Measurements from ENCODE around the gene PARG.
"Not testable (repeated sequence)": the region's sequence is repeated elsewhere in the genome, so short reads cannot be mapped to it uniquely, and the experiment has no call there.

PARG gene

DNA sequence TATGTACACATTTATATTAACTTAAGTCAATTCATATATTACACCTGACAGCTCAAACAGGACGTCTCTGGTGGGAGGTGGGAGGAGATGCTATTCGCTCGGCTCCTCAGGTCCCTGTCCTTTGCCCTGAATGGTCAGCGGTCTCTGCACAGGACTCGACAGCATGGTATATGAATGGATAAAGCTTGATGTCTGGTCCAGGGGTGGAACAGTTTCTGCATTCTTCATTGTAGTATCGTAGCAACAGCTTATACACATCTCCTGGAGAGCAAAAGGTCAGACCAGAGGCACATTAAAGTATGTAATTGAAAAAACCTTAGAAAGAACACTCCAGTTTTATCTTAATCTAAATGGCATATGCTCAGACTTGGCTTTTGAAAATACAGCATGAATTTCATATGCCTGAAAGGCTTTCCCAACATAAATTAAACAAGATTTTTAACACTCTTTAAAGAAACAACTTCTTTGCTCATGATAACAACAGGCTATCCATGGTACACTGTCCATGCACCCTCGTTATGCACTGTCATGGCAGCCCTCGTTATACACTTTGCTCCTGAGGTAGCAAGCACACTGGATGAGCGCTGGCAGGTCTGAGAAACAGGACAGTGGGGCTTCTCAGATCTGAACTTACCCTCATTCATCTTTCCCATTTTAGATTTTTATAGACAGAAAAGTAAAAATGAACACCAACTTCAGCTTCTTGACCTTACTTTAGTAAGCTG, 122.4 kb downstream of the PARG start:
- no peak for DNase-seq

DNA sequence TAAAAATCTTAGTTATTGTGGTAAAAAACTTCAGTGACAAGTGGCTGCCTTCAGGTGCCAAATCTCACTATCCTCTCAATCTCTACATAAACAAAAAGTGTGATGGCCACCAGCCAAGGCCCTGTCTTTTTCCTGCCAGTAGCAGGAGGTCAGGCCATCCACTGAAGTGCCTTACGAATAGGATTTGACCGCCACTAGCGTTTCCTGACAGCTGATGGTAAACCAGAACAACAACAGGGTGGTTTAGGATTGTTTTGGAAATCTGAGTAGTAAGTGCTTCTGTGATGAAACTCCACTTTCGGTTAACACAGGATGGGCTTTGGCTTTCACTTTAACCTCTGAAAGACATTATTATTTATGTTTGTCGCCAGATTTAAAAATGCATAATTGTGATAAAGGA, 124.0 kb downstream of the PARG start:
- no peak for DNase-seq

DNA sequence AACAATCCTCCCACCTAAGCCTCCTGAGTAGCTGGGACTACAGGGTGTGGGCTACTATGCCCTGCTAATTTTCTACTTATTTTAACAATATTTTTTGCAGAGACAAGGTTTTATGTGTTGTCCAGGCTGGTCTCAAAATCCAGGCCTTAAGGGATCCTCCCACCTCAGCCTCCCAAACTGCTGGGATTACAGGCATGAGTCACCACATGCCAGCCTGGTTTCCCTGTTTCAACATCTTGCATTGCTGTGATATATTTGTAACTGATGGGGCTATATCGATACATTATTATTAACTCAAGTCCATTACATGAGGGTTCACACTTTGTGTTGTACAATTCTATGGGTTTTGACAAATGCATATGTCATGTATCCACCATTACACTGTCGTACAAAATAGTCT, 137.8 kb downstream of the PARG start:
- no peak for DNase-seq

DNA sequence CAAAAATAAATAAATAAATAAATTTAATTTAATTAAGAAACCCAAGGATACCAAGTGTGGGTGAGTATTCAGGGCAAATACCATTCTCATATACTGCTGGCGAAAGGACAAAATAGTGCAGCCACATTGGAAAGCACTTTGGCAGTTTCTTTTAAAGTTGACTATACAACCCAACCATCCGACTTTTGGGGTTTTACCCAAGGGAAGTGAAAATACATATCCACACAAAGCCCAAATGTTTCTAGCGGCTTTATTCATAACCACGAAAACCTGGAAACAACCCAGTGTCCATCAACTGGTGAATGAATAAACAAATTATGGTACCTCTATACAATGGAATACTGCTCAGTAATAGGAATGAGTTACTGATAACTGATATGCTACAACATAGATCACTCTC, 143.6 kb downstream of the PARG start:
- no peak for DNase-seq

DNA sequence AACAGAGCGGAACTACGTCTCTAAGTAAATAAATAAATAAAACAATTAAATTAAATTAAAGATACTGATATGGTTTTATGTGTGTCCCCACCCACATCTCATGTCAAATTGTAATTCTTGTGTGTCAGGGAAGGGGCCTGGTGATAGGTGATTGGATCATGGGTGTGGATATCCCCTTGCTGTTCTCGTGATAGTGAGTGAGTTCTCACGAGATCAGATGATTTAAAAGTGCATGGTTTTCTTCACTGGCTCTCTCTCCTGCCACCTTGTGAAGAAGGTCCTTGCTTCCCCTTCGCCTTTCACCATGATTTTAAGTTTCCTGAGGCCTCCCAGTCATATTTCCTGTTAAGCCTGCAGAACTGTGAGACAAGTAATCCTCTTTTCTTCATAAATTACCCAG, 150.7 kb downstream of the PARG start:
- DNase-seq: no peak

DNA sequence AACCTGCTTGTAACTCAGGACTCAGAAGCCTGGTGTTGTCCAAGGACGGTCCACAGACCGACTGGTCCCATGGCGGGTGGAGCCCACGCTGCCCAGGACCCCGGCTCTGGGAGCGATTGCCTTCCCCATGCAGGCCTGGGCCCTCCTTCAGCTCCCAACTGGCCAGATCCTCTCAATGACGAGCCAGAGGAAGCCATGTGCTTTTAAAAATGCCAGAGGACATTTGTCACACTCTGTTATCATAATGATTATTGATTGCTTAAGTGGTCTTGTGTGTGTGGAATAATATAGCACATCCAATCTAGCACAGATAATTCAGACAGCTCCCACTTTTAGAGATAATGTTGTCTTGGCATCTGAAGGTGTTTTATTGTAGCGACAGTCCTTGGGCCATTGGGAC, 157.1 kb downstream of the PARG start:
- no peak for DNase-seq

DNA sequence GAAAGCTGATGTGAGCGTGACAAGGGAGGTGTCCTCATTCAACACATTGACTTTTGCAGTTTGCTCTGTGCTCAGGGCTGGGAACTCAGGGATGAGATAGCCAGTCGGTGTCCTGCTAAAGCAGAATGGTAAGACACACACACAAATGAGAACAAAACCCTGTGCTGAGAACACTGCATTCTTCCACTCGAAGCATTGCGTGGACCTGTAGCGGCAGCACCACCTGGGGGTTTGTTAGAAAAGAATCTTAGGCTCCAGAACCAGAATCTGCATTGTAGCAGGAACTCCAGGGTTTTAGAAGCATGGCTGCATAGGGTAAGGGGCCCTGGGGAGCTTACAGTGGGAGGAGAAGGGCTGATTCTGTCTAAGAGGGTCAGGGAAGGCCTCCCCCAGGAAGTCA, 158.2 kb downstream of the PARG start:
- DNase-seq: no peak

DNA sequence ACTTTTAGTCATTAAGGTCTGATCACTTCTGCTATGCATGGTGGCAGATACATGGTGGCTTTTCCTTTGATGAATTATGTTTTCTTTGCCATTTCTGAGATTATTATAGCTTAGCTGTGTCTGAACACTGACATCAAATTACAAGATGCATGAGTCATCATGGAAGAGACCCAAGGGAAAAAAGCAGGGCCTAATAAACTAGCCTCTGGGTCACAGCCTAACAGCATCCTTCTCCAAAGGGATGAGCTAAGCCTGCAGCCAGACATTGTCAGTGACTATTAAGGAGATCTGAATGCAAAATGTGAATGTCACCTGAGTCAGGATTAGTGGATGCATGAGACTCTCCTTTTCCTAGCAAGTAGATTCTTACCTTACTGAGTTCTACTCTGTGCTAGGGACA, 160.6 kb downstream of the PARG start:
- DNase-seq: no peak

DNA sequence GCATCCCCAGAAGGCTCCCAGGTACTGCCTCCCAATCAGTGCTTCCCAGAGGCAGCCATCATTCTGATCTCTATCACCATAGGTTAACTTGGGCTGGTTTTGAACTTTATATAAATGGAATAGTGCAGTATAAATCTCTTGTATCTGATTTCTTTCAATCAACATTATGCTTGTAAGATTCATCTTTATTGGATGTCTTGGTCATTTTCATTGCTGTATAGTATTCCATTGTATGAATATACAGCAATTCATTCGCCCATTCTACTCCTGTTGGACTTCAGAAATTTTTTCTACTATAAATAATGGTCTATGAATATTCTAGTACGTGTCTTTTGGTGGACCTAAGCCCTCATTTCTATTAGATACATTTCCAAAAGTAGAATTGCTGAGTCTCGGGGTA, 163.6 kb downstream of the PARG start:
- DNase-seq: no peak

DNA sequence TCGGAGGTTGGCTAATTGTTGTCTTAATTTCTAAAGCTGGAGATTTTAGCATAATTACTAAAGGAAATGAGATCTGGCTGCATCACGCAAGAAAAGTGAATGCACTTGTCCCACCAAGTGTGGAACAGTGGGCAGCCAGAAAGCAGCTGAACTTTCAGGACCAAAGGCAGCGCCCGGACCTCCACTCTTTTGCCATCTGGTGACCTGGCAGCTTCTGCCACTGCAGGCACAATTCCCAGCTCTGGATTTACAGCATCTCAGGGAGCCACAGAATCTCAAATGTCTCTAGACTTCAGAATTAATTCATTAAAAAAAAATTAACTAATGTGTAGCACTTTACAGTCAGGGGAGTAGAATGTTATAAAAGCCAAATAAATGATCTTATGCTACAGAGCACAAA, 165.0 kb downstream of the PARG start:
- no peak for DNase-seq

DNA sequence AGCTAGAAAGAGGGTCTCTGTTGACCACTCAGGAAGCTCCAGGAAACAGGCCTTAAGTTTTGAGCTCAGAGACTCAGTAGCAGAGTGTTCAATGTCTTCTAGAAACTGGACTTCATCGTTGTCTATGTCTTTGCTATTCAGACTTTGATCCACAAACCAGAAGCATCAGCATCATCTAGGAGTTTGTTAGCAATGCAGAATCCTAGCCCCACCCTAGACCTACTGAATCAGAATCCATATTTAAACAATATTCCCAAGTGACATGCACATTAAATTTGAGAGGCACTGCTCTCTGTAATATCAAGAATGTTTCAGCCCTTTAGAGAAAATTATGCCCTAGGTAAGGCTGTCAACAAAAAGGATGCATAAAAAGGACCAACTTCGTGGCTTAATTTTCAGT, 166.8 kb downstream of the PARG start:
- no peak for DNase-seq

DNA sequence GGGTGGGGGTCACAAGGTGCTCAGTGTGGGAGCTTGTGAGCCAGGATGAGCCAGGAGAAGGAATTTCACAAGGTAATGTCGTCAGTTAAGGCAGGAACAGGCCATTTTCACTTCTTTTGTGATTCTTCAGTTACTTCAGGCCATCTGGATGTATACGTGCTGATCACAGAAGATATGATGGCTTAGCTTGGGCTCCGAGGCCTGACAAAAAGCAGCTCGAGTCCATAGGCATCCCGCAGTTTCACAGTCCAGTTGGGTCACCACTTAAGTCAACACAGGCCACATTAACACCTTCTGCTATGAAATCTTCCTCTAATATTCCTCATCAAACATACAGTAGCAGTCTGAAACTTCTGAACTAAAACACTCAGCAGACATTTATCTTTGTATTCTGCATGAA, 168.9 kb downstream of the PARG start:
- not testable (repeated sequence) for DNase-seq

DNA sequence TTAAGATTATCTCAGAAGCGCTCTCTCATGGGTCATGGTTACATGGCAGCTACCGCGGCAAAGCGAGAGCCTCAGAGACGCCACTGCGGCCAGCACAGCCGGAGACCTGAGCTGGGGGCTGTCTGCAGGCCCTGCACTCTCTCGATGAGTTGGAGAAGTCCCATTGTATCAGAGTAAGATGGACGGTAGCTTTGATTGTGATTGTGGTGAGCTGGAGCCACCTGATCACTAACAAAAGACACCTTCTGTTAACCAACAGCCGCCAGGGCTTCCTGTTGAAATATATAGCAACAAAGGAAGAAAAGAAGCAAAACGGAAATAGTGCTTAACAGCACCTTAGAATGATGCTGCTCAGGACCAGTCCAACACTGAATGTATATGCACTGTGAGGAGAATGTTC, 170.8 kb downstream of the PARG start:
- not testable (repeated sequence) for DNase-seq

DNA sequence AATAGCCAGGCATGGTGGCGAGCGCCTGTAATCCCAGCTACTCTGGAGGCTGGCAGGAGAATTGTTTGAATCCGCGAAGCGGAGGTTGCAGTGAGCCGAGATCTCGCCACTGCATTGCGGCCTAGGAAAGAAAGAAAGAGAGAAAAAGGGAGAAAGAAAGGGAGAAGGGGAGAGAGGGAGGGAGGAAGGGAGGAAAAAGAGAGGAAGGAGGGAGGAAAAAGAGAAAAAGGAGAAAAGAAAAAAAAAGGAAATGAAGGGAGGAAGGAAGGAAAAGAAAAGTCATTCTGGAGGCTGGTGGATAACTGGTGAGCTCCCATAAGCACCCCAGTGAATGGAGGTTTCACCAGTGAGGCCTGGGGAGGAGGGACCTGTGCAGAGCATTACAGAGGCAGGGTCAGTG, 172.1 kb downstream of the PARG start:
- no peak for DNase-seq

DNA sequence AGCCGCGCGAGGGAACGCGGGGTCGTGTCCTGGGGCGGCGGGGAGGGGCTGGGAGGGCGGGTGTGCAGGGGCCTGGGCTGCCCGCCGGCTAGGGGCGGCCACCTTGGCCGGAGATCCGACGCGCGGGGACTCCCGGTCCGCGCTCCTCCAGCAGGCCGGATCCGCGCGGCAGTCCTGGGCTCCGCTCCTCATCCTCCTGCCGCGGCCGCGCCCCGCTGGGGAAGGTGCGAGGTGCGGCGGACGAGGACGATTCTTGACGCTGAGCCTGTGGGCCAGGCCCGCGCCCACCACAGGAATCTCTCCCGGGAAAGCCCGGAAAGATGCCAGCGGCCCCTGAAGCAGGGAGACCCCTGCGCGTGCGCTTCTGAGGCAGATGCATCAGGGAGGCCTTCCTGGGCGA, 173.1 kb downstream of the PARG start:
- no peak for DNase-seq

DNA sequence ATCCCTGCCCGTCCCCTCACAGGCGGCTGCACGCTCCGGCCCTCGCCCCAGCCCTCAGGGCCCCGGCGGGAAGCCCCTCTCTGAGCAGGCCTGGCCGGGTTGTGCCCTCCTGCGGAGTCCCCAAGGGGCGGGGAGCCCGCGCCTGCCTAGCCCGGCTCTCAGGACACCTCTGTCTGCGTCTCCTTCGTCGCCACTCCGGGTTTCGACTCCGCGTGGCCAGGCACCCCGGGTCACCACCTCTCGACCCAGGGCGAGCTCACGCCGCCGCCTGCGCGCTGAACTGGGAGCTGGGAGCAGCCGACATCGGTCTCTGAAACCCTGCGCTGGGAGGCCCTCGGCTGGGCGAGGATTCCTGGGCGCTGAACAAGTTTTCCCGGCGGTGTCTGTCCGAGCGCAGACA, 173.5 kb downstream of the PARG start:
- no peak for DNase-seq
